Skeletal muscle cell (primary cell): ENCODE measurements around the gene IFITM1.
A peak's percentile ranks its signal among the peaks of the same experiment; 100 is the strongest.
"Not testable (repeated sequence)": the region's sequence is repeated elsewhere in the genome, so short reads cannot be mapped to it uniquely, and the experiment has no call there.

Source experiments
- DNase-seq: peaks from one replicate; pipeline ENCODE4 v3.0.0-alpha.2; 2010; ENCODE audit warnings: low read depth
- H3K4me3 ChIP-seq: 2 replicates; pipeline ENCODE4 v1.5.1; 2011; ENCODE audit warnings: low read depth, mild to moderate bottlenecking, control low read depth, low read length, moderate library complexity

IFITM1 gene

GRCh38 chr11:305844-306211, 8.0 kb upstream of the IFITM1 start:
- no peak for DNase-seq
- H3K4me3 ChIP-seq = no peak overlapping the region

GRCh38 chr11:306645-307371, 7.0 kb upstream of the IFITM1 start:
- no peak overlapping the region for H3K4me3 ChIP-seq
- DNase-seq = no peak

GRCh38 chr11:307766-308708, 5.8 kb upstream of the IFITM1 start, which contains the start of gene IFITM2:
TSS of gene IFITM2 (plus strand) at chr11:307816. CDS start at chr11:308193, 377 bp downstream.
- DNase-seq = peak; percentile 71
- peak within 1 kb of the TSS; percentile 53 for H3K4me3 ChIP-seq

- not testable (repeated sequence) for DNase-seq
- H3K4me3 ChIP-seq = peak overlapping the region; percentile 53
Observed at GRCh38 chr11:308740-309665, 4.8 kb upstream of the IFITM1 start.

GRCh38 chr11:309979-310572, 3.8 kb upstream of the IFITM1 start:
- peak overlapping the region; percentile 53 for H3K4me3 ChIP-seq
- not testable (repeated sequence) for DNase-seq

GRCh38 chr11:311013-311748, 2.7 kb upstream of the IFITM1 start:
- H3K4me3 ChIP-seq = peak overlapping the region; percentile 27
- not testable (repeated sequence) for DNase-seq

- H3K4me3 ChIP-seq = no peak overlapping the region
- no peak for DNase-seq
Observed at GRCh38 chr11:312092-312816, 1.6 kb upstream of the IFITM1 start.

GRCh38 chr11:313304-313786, 495 bp upstream of the IFITM1 start:
- no peak for DNase-seq
- H3K4me3 ChIP-seq = no peak overlapping the region

GRCh38 chr11:314554-314875, 675 bp downstream of the IFITM1 start:
- H3K4me3 ChIP-seq = peak overlapping the region; percentile 52
- DNase-seq = not testable (repeated sequence)

GRCh38 chr11:315051-315481, 1.2 kb downstream of the IFITM1 start:
- peak overlapping the region; percentile 52 for H3K4me3 ChIP-seq
- no peak for DNase-seq

- DNase-seq = no peak
- H3K4me3 ChIP-seq = peak overlapping the region; percentile 52
Observed at GRCh38 chr11:315516-315994, 1.7 kb downstream of the IFITM1 start.

GRCh38 chr11:316031-316701, 2.3 kb downstream of the IFITM1 start:
- no peak for DNase-seq

GRCh38 chr11:316891-317301, 3.1 kb downstream of the IFITM1 start:
- DNase-seq = no peak
- no peak overlapping the region for H3K4me3 ChIP-seq

More at GRCh38 chr11:316031-316701, 2.3 kb downstream of the IFITM1 start:
- peak overlapping the region; percentile 52 for H3K4me3 ChIP-seq

- not testable (repeated sequence) for DNase-seq
- peak overlapping the region; percentile 18 for H3K4me3 ChIP-seq
Observed at GRCh38 chr11:317668-318404, 4.0 kb downstream of the IFITM1 start.

GRCh38 chr11:318405-319120, 4.7 kb downstream of the IFITM1 start:
- H3K4me3 ChIP-seq = peak overlapping the region; percentile 71
- not testable (repeated sequence) for DNase-seq
